ENCODE results near the gene DGKB.

DGKB gene

GRCh38 chr7:14414274-14414986, 488.1 kb downstream of the DGKB start:
- H3K4me3 ChIP-seq (ENCODE audit: low read depth, low read length): no peak overlapping the region
- TF ChIP-seq, protein P1, sequence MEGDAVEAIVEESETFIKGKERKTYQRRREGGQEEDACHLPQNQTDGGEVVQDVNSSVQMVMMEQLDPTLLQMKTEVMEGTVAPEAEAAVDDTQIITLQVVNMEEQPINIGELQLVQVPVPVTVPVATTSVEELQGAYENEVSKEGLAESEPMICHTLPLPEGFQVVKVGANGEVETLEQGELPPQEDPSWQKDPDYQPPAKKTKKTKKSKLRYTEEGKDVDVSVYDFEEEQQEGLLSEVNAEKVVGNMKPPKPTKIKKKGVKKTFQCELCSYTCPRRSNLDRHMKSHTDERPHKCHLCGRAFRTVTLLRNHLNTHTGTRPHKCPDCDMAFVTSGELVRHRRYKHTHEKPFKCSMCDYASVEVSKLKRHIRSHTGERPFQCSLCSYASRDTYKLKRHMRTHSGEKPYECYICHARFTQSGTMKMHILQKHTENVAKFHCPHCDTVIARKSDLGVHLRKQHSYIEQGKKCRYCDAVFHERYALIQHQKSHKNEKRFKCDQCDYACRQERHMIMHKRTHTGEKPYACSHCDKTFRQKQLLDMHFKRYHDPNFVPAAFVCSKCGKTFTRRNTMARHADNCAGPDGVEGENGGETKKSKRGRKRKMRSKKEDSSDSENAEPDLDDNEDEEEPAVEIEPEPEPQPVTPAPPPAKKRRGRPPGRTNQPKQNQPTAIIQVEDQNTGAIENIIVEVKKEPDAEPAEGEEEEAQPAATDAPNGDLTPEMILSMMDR (IDR thresholded peaks at IDR 0.05; ENCODE audit: insufficient read depth, low read depth, low read length, missing control alignments): no peak
- no peak for DNase-seq (ENCODE audit: low read depth)

GRCh38 chr7:14407246-14408015, 495.1 kb downstream of the DGKB start:
- H3K4me3 ChIP-seq (ENCODE audit: low read depth, low read length): no peak overlapping the region
- DNase-seq (ENCODE audit: low read depth): no peak
- TF ChIP-seq, protein P1 (IDR thresholded peaks at IDR 0.05; ENCODE audit: insufficient read depth, low read depth, low read length, missing control alignments): no peak

DNA sequence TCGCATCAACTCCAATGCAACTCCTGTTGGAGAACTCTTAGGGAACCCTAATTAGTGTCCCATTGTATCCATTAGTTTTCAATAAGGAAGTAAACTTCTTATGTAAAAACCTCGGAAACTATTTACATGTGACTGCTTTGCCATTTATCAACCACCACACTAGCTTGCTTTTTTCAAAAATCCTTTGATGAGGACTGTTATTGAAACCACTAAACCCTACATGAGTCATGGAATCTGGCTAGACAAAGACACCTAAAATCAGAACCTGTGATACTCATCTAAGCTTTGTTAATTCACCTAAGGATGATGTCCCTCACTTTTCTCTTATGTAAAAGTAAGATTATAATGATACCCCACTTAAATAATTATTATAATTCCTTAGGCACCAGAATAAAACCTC, 499.0 kb downstream of the DGKB start:
- TF ChIP-seq, protein P1 (IDR thresholded peaks at IDR 0.05; ENCODE audit: insufficient read depth, low read depth, low read length, missing control alignments): no peak
- no peak overlapping the region for H3K4me3 ChIP-seq (ENCODE audit: low read depth, low read length)
- DNase-seq (ENCODE audit: low read depth): no peak

GRCh38 chr7:14400271-14400670, 502.3 kb downstream of the DGKB start:
- no peak overlapping the region for H3K4me3 ChIP-seq (ENCODE audit: low read depth, low read length)
- DNase-seq (ENCODE audit: low read depth): no peak
- TF ChIP-seq, protein P1 (IDR thresholded peaks at IDR 0.05; ENCODE audit: insufficient read depth, low read depth, low read length, missing control alignments): no peak

- TF ChIP-seq, protein P1 (IDR thresholded peaks at IDR 0.05; ENCODE audit: insufficient read depth, low read depth, low read length, missing control alignments): no peak
- no peak for DNase-seq (ENCODE audit: low read depth)
- no peak overlapping the region for H3K4me3 ChIP-seq (ENCODE audit: low read depth, low read length)
These were observed 504.0 kb downstream of the DGKB start for GRCh38 chr7:14398526-14398925.

GRCh38 chr7:14395860-14396259, 506.7 kb downstream of the DGKB start:
- TF ChIP-seq, protein P1 (IDR thresholded peaks at IDR 0.05; ENCODE audit: insufficient read depth, low read depth, low read length, missing control alignments): no peak
- DNase-seq (ENCODE audit: low read depth): no peak

More at GRCh38 chr7:14395860-14396259, 506.7 kb downstream of the DGKB start:
- no peak overlapping the region for H3K4me3 ChIP-seq (ENCODE audit: low read depth, low read length)
